Activated naive CD4-positive, alpha-beta T cell treated with Interleukin-2 at 50 U/mL for 16 hours (primary cell): ENCODE measurements around the gene GREB1.

Experiments
- DNase-seq: peaks from one replicate; pipeline ENCODE4 v3.0.0-alpha.2; 2020

GREB1 gene

DNA sequence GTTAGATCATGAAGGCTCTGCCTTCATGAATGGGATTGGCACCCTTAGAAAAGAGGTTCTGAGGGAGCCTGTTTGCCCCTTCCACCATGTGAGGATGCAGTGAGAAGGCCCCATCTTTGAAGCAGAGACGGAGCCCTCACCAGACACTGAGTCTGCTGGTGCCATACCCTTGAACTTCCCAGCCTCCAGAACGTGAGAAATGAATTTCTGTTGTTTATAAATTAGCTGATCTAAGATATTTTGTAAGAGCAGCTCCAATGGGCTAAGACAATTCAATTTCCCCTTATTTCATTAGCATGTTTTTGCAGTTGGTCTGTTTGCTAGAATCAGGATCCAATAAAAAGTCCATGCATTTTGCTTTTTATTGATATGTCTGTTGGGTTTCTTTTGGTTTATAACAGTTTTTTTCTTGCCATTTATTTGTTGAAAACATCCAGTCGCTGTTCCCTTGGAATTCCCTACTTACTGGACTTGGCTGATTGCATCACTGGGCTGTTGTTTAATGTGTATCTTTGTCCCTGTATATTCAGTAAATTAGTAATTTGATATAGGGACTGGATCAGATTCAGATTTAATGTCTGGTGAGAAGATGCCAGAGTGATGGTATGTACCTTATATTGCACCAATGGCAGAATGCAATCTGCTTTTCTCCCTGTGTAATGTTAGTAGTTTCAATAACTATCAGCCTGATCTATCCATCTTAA is 24.0 kb upstream of the GREB1 start:
- DNase-seq = no peak

DNA sequence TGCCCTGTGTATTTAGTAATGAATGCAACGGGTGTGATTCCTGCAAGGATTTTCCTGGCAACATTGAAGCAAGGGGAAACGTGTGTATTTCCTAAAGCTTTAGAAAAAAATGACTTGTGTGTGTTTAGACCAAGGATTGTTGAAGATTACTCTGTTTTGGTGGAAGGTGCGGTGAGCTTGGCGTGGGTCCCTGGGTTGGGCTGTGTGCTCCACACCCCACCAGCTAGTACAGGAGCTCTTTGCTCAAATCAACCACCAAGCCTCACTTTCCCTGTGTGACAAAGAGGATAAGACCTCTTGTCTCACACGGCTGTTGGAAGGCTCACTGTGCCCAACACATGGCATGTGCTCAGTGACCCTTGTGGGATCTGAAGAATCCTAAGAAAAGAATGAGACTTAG is 21.4 kb upstream of the GREB1 start:
- no peak for DNase-seq

DNA sequence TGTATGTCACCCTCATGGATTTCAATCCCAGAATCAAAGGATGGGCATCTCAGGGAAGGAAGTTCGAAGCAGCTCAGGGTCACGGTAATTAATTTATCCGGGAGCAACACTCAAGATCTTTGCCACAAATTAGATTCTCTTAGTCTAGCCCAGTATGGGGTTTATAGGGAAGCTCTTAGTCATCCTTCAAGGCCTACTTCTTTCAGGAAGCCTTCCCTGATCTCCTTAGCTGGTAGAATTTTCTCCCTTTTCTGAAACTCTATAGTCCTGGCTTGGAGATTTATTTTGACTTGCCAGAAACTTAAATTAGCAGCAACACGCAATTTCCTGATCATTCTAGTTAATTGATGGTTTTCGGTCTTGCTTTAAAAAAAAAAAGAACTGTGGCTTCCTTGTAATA is 20.5 kb upstream of the GREB1 start:
- DNase-seq = no peak

DNA sequence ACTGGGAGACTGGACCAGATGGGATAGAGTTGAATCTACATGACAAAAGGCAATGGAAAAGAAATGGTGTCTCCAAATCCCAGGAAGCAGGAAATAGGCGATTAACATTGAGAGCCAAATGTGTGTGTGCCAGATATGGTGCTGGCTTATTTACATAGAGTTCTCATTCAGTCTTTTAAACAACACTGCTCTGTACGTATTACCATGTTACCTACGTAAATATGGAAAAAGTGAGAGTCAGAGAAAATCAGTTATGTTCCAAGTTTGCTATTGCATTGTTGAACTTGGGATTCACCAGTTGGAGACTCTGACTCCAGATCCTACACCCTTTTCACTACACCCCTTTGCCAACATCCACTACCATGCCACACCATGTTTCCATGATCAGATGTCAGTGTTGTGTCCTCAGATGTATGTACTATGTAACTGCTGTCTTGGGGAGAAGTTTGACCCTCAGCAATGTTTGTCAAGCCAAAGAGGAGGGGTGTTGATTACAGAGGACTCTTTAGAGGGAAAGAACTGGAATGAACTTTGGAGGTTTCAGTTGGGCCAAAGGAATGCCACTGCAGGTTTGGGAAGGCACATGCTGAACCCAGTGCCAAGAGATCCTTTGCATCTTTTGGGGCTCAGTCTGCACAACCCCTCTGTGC is 19.6 kb upstream of the GREB1 start:
- DNase-seq = no peak

DNA sequence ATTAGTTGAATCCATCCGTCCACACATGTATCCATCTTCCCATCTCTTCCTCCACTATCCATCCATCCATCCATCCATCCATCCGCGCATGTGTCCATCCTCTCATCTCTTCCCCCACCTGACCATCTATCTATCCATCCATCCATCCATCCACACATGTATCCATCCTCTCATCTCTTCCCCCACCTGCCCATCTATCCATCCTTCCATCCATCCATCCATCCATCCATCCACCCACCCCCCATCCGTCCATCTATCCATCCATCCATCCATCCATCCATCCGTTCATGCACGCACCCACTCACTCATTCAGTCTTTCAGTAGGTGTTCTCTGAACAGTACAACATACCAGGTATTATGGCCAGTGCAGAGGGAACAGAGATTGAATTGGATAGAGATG is 18.9 kb upstream of the GREB1 start:
- no peak for DNase-seq

DNA sequence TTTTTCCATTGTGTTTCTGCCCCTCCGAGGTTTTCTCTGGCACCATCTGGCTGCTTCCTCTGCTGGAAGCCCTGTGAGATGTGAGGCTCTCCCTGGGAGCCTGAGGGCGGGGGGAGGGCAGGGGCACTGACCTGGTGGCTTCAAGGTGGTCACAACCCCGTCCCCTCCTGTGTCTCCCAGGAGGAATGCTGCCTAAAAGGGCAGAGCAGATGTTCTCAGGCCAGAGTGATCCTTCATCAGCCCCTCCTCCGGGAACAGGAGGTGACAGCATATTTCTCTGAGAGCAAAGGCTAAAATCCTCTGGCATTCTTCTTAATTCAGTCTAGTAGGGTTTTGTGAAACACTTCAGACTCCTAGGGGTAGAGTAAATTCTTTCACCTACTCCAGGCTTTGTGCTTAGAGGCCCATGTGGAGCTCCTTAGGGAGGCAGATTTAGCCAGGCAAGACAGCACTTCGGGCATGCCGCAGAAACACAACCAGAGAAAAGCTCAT is 18.3 kb upstream of the GREB1 start:
- DNase-seq = no peak

DNA sequence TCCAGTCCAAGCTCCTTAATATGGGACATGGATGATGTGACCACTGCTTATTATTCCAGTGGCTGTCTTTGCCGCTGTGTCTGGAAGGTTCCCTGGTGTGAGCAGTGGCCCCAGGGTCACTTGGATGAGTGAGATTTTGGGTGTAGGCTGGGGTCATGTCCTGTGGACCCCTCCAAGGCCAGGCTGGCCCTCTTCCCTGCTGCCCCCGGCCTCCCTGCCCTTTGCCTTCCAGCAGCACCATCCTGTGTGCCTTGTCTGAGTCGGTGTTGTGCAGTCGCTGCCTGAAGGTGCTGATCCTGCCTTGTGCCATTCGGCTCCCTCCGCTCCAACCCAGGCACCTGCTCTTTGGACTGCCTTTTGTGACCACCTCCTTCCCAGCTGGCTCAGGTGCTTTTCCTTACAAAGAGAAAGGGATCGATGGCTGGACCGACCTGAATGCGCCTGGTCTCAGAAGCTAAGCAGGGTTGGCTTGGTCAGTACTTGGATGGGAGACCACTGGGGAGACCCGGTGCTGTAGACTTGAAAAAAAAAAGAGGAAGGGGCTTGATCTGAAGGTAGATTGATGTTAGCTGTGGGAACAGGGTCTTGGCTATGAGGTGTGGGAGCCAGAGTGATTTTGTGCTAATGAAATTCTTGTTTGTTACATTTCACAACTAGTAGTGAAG is 16.7 kb upstream of the GREB1 start:
- no peak for DNase-seq

DNA sequence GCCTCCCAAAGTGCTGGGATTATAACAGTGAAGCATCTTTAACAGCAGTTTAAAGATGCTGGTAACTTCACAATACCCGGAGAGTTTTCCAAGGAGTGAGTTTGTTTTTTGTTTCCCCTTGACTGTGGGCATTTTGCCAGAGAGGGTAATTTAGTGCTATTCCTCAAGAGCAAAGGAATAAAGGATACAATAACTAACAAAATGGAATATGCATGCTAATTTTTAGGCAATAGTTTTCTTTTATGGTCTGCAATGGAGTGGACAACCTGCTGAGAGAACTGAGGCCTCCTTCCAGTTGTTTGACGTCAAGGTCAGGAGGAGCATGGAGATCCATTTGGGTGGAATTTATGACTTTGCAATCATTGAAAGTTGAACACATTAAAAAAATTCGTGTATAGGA is 15.9 kb upstream of the GREB1 start:
- DNase-seq = no peak

DNA sequence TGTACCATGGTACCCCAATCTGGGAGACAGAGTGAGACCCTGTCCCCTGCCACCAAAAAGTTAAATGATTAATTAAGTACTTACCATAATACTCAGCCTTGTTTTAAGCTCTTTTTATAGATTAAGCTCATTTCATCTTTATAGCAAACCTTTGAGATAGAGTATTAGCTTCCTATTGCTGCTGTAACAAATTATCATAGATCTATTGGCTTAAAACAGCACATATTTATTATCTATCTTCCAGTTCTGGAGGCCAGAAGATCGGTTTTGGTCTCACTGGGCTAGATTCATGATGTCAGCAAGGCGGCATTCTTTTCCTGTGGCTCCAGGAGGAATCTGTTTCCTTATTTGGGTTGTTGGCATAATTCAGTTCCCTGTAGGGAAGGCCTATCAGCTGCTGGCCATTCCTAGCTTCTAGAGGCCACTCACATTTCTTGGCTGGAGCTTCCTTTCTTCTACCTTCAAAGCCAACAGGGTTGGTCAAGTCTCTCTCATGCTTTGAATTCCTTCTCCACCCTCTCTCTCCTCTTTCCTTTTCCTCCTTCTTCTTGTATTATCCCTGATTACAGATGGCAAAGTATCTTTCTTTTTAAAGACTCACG is 13.7 kb upstream of the GREB1 start:
- DNase-seq = no peak

DNA sequence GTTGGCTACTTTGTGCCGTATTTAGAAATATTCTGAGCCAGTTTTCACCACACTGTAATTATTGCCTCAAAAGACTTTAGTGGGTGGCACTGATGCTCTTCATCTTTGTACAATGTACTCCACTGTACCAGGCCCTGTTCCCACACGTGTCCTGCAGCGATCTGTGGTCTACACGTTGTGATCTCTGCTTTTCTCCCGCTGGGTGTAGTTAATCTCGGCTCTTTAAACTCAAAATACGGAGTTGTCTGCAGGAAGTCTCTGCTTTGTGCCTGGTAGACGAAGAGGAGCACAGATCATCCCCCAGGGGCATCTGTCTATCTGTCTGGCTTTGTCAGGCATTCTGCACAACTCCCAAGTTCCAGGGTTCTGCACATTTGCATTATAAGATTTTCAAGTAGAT is 12.1 kb upstream of the GREB1 start:
- DNase-seq = no peak

DNA sequence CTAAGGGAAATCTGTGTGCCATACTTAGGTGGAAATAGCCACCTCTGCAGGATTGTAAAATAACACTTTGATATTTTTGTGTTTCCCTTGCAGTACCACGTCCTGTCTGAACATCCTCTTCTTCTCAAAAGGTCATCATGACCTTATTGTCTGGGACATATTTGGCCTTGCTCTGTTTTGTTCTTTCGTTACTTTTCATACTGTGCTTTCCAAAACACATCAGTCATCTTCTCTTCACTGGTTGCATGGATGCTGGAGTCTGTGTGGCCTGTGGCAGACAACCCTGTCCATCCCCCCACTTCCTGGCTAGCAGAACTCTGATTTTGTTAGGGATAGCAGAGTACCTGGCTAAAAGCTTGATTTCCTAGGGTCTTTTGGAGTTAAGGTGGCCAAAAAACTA is 9.4 kb upstream of the GREB1 start:
- no peak for DNase-seq

DNA sequence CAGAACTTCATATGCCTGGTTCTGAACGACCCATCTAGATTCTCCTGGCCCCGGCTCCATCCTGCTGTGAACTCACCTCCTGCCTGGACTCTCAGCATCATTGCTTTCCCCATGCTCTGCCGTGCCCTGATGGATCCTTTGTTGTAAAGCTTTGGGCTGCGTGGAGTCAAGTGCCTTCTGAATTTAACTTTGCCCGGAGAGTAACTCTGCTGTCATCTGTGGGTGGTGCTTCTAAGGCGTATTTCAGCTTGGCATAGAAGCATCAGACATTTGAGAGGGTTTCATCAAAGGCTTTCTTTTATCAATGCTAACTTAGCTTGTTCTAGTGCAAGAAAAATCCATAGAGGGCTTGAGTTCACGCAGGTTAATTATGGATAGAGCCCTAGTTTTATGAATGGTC is 8.1 kb upstream of the GREB1 start:
- no peak for DNase-seq

DNA sequence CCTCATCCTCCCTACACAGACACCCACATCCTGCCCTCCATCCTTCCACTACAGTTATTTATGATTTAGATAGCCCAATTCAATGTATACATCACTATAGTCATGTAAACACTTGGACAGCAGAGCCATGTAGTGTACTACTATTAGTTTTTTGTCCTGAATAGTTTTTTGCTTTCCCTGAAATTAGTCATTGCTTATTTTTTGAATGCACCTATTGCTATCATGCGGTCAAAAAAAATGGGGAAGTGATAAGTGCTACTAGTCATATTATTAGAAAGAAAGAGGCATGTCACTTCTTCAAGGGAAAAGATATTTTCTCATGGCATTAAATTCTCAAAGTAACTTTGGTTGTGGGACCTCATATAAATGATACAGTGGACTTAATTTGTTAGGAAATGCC is 6.8 kb upstream of the GREB1 start:
- DNase-seq = no peak

DNA sequence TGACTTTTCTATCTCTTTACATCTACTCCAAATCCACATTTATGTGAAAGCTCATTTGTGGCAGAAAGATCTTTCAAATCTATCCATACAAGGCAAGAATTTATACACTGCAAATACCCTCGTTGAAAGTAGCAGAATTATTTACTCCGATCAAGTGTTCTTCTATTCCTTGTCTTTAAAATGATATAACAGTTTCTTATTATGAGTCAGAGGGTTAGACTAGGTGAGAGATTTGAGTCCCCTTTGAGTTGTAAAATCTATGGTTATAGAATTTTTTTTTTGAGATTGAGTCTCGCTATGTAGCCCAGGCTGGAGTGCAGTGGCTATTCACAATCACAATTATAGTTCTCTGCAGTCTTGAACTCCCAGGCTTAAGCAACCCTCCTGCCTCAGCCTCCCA is 5.6 kb upstream of the GREB1 start:
- no peak for DNase-seq

DNA sequence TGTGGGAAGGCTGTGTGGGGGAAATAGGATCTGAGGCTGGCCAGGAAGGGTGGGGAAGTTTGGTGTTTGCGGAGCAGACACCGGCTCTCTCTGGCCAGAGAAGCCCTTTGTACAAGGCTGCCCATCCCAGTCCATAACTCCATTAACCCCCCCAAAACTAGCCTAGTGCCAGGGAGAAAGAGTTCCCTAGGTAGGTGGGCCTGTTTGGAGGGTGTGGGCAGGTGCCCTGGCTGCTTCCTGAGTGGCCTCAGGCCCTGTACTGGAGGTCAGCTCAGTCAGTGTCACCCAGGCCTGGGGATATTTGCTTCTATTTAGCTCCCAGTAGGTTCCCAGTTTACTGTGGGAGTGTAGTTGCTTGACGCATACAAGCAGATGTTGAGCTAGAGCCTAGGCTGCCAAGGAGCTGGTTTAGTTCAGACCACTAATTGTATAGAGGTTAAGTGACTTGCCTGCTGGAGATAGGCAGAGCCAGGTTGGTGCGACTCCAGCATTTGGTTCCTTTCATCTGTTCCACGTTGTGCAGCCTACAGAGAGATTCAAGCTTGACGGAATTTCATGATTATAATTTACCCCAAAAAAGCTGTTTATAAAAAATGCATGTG is 2.9 kb upstream of the GREB1 start:
- no peak for DNase-seq

DNA sequence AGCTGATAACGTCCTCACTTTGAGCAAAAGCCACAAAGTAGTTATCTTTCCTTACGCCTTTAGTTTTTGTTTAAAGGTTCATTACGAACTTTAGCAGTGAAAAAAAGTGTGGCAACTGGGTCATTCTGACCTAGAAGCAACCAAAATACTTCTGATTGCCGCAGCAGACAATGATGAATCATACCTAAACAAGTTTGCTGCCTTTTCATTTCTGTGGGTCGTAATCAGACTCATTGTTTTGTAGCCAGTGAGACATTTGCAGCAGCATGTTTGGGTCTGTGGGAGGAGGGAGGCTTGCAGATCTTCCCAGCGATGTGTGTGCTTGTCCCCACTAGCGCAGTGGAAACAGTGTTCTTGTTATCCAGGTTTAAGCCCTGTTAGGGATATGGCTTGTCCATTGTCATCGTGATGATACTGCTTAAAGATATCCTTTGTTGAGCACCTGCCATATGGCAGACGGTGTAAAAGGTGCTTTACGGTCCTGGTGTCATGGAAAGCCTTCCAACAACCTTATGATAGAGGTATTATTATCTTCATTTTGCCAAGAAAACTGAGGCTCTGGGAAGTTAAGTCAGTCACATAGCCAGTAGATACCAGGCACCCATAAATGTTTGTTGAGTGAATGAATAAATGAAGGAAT is 1.3 kb upstream of the GREB1 start:
- DNase-seq = no peak

DNA sequence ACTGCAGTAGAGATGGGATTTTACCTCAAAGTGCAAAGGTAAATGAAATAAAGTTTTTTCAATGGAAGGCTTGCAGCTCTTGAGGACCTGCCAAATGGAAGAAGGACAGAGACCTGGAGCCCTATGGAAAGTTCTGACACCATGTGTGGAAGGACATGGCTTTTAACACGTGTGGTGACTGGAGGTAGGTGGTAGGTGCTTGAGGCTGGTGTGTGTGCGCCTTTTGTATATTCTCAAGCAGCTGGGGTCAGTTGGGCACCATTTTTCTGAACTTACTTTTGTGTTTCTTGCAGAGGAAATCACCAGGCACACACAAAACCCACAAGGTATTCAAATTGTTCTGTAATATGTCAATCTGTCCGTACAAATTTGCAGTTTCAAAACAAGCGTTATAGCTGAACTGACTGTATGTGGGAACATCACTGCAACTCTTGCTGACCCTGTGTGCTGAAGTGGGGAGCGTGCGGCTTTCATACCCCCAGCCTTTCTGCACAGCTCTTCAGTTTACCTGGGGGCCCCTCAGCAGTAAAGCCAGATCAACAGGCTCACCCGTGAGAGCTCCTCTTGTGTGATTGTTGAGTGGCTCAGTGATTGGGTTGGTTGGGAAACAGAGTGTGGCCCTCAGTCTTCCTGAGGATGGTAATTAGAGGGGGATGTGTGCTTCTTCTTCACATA is 363 bp downstream of the GREB1 start:
- DNase-seq = no peak

DNA sequence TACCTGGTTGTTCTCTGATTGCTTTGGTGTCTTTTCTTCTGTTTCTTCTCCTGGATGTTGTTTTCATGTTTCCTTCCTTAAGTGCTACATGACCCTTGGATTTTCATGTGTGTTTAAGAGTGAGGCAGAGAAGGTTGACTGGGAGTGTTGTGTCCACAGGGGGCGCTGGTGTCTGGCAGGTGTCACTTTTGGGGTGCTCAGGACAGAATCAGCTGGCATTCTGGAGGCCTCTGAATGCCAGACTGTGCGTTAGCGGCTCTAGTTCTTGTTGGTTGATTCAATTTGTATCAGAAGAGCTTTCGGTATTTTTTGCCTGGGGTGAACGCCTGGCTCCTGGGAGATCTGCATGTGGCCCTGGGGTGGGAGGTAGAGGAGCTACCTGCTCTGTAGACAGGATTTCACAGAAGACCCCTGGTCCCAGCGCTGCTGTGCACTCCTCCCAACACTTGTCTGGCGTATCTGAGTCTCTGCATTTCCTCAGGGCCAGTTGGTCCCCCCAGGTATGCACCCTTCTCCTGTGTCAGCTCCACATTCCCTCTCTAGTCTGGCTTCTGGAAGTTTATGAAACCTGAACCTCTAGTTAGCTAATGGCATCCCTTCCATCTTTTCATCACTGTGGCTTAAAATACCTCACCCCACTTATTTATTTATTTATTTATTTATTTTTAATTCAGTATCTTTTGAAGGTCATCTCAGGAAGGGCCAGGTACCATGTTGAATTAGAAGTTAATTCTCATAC is 1.1 kb downstream of the GREB1 start:
- no peak for DNase-seq

DNA sequence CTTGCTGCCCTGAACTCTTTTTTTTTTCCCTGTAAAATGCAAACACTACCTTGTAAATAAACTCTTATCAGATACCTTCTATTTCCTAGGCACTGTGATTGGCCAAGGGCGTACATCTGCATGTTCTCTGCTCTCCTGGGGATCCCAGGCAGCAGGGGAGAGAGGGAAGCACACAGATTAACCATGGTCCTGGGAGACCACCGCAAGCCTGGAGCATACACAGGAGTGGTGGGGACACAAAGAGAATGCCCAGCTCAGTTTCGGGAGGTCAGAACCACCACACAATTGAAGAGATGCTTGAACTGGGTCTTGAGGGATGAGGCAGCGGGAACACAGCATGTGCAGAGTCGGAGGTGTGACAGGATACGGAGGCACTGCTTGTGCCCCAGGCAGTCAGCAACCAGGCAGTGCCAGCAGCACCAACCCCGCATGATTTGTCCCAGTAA is 2.1 kb downstream of the GREB1 start:
- DNase-seq = no peak

DNA sequence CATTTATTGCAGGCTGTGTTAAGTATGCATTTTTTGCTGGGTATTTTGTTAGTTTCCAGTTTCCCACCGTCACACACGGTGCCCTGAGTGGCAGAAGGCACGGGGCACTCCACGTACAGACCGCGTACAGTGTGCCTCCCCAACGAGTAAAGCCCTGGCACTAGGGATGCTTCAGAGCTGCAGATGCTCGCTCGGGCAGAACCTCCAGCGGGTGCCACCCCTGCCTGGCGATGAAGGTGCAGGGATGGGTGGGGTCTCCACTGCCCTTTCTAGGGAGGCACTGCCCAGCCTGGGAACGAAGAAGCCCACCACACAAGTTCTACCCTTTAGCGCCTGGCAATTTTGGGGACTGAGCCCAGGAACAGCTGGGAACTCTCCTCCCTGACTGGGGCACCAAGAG is 4.1 kb downstream of the GREB1 start:
- DNase-seq = no peak

DNA sequence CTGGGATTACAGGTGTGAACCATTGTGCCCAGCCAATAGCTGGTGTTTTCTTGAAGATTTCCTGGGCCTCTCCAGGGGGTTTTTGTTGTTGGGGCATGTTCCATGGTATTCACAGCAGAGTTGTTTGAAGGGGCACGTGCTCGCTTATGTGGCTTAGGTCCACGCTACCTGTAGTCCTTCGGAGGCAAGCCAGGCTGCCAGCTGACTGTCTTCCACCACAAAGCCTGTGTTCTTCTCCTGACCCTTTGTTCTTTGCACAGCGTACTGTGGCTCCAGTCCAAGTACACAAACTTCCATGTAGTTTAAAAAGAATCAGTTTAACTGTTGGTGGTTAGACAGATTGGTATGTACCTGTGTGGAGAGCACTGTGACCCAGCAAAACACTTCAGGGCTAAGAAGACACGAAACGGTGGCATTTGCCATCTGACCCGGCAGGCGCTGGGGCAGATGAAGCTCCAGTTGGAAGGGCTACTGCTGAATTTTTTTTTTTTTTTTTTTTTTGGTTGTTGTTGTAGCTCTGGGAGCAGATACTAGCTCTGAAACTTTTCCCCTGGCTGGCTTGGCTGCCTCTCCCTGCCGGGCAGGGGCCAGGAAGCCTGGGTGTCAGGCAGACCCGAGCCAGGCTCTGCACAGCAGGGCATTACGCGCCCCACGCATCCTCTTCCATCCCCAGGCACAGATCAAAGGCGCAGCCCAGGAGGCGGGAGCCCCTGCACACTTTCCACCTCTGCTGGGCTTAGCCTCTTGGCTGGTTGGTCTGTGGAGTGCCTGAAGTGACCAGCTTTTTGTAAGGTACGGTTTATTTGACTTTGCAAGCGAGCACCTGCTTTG is 5.7 kb downstream of the GREB1 start:
- DNase-seq = no peak
